Measurements from ENCODE around the gene TXK.
"Not testable (repeated sequence)": the region's sequence is repeated elsewhere in the genome, so short reads cannot be mapped to it uniquely, and the experiment has no call there.

TXK gene

DNA sequence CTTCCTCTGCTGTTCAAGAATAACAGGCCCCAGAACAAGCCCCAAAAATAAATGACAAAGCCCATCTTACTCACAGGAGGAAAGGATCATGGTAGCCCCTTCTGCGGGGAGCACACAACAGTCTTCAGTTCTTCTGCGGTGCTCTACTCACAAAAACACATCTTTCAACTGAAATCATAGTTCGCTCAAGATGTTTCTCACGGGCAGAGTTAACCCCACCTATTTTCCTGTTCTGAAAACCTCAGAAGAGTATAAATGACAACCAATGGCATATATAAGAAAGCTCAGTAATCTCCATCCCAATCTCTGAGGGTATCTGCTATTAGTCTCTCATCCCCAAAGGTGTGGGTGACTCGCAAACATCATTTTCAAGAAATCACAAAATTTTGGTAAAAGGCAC, at the start of gene TXK:
TXK (minus strand) TSS at position 170 of the 400 bp plus-strand sequence; CDS start at position 90, 80 bp downstream.
- no peak for DNase-seq

DNA sequence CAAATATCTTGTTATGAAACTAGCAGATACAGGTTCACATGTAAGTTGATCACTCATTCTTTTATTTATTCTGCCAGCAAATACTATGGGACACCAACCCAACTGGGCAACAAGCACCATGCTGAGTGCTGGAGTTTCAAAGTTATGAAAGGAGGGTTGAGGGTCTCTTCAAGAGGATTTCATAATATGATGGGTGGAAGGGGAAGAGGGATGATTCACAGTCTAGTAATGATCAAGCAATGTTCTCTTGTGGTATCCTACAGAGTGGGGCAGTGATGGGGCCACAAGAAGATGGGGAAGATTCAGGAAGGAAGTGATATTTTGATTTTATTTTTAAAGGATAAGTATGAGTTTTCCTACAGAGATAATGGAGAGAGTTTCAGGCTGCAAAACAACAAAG, 46.2 kb upstream of the TXK start:
- DNase-seq = no peak

DNA sequence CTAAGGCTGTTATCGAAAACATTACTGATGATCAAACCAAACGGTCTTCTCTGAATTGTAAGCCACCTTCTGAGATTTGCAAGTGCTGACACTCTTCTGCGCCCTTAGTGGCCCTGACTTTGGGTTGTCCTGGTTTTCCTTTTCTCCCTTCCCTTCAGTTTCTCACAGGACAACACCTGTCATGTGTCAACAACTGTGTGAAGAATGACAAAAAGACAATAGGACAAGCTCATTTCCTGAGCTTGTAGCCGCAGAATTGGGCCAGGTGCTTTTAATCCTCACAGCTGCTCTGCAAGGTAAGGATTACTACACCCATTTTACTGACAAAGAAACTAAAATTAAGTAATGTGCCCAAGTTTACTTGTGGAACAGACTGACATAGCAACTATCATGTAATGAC, 44.9 kb upstream of the TXK start:
- no peak for DNase-seq

DNA sequence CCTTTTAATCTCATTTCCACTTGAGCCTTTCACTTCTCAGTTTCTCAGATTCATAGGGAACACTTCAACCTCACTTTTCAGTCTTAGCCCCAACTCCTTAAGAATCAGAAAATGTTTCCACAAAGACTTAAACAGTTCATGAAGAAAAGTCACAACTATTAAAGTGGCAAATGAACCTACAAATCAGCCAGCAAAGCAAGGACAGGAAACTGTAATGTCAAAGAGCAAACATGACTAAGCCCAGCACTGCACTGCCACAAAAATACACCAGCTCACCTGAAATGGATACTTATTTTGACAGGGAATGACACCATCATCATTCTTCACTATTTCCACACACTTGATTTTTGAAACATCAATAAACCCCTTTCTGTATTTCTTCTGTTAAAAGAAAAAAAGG, 41.8 kb upstream of the TXK start:
- no peak for DNase-seq

DNA sequence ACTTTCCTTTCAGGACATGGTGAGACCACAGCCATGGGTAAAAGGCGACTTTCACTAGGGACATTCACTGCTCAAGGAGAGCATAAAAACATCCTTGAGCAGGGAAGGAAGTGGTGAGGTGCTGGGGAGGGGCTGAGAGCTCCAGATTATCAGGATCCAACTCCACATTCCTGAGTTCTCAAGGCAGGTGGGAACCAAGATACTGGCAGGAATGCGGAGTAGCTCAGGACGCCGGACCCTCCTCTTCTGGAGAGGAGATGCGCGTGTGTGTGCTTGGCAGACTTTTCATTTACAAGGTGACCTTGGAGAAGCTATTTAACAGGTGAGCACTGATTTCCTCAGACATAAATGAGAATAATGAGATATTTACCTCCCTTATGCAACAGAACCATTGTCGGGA, 41.3 kb upstream of the TXK start:
- no peak for DNase-seq

DNA sequence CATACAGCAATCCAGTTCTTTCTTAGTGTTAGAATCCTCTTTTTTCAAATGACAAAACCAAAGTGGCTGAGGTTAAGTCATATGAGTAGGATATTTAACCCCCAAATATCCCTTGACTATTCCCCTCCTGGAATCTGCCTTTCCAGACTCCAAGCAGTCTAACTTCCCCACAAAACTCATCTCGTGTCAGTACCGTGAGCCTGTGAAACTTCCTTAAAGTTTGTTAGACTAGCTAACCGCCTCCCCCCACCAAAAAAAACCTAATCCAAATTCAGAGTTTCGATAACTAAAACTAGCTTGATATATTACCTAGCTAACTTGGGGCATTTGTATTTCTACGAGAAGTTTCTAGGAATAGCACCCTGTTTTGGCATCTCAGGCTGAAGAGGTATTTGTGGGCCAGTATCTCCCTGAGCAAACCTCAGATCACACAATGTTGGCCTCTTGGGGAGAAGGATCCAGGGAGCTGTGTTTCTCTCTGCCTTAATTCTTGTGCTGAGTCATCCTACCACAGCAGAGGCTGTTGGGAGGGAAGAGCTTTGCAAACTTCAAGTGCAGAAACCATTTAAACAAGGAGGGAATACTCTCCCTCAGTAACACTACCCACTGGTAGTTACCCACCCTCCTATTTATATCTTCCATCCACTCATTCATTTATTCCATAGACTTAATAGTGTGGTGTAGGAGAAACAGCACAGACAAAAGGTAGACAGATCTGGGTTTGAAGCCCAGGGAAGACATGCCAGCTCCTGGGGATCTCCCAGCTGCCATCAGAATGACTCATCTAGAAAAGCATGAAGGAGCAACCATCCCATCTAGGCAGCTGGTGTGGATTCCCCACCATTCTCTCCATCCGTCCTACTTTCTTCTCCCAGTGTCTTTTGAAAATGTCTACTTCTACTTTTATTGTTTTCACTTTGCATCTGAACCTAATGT, 39.3 kb upstream of the TXK start:
- no peak for DNase-seq

DNA sequence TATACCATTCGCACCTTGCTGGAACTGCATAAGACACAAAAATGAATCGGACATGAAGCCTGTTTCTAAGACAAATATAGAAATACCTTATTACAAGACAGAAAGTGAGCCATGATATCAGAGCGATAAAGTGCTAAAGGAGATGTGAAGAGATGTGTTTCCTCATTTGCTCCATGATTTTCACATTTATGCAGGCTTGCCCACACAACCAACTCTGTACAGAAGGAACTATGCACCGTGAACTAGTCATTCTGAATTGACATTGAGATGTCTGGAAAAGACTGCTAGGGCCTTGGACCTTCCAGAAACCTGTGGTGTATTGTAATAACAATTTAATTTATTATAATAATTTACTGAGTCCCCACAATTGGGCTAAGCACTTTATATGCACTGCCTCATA, 38.6 kb upstream of the TXK start:
- no peak for DNase-seq

DNA sequence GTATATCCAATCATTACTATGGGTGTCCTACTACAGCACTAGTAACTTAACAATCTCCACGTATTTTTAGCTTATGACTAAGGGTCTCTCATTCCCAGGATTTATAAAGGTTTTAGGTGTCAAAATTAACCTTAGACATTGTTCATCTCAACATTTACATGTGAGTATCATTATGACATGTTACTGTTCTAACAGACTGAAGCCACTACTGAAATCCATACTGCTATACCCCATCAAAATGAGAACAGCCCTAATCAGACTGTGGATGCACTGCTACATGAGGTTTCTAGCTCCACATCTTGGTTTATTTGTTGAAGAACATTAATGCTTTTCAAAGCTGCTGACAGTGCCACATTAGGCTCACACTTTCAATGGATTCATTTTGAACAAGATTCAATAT, 35.6 kb upstream of the TXK start:
- DNase-seq = no peak

DNA sequence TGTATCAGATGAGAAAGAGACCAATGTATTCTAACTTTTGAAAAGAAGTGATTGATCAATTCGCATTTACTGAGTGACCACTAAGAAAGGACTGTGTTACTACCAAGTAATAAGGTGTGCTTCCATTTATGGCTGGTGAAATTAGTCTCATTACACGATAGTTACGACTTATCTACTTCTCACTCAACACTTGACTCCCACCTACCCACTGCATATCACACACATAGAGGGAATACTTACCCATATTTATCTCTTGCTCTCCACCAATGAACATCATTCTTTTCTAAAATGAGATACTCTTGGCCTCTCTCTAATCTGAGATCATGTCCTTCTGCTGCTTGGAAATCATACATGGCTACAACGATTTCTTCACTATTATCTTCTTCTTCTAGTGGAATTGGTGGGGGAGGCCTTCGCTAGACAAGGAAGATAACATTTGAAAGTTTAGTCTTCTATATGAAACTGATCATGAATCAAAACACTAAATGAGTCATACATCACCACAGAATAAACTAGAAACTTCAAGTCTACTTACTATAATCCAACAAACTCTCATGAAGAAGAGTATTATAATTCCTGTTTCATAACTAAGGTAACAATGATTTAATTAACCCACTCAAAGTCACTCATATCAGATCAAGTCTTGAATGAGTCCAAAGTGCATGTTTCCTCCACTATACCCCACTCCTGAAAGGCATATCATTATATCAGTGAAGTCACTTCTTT, 33.7 kb upstream of the TXK start:
- no peak for DNase-seq

DNA sequence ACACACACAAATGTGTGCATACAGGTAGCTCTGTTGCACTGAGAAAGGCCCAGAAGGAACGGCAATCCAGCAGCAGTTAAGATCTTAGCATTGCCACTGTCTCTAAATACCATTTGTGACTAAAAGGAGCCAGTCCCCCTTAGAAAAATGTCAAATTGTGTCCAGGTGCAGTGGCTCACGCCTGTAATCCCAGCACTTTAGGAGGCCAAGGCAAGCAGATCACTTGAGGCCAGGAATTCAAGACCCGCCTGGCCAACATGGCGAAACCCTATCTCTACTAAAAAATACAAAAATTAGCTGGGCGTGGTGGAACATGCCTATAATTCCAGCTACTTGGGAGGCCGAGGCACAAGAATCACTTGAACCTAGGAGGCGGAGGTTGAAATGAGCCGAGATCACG, 30.5 kb upstream of the TXK start:
- not testable (repeated sequence) for DNase-seq

DNA sequence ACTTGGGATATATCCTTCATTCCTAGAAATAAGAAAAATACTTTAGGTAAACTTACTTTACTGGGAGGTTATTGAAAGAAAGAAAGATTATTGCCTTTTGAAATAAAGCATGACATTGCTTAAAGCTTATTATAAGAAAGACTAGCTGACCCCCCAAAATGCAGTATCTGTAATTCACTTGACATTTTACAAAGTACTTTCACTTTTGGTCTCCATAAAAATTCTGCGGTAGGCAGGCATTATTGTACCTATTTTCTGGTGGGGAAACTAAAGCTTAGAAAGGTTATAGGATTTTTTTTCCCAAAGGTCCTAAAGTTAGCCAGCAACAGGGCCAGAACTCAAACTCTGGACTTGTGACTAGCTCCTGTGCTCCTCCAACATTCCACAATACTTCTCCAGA, 29.7 kb upstream of the TXK start:
- no peak for DNase-seq

DNA sequence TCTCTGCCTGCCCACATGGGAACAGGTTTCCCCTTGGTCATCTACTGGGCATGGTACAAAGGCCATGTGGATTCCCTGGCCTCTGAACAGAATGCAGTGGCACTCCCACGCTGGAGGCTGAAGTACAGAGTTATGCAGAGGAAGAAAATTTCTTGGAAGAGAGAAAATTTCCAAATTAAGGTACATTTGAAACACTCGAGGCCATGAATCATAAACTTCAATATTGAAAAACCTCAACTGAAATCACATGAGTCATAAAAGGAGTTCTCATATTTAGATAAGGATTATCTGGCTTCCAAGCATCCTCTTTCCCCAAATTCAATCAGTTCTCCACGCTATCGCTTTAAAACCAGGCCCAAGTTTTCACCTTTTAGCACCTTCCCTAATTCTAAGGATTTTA, 28.1 kb upstream of the TXK start:
- DNase-seq = no peak

DNA sequence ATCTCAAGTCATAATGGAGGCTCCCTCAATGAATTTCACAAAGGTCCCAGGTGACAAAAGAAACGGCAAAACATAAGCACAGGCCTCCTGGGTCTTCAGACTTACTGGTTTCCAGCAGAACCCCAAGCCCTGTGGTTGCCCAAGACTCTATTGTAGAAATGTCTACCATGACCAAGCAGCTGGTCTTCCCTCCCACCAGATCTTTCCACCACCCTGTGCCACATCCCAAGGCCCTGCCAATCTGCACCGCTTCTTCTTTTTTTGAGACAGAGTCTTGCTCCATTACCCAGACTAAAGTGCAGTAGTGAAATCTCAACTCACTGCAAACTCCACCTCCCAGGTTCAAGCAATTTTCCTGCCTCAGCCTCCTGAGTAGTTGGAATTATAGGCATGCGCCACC, 23.2 kb upstream of the TXK start:
- DNase-seq = no peak

DNA sequence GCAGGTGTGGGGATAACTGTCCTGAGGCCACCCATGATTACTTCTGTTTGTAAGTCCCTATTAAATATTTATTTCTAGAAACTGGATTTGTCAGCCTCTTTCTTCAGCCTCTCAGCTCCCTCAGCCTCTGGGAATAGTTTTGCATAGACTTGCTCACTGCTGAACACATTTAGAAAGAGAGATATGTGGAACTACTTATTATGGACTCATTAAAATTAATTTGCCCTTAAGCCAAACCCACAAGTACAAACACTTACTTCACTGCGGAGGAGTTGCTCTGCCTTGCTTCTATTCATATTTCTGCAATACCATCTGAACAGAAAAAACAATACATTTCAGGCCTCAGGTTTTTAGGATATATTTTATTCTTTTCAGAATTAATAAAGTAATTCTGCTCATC, 22.4 kb upstream of the TXK start:
- DNase-seq = no peak

DNA sequence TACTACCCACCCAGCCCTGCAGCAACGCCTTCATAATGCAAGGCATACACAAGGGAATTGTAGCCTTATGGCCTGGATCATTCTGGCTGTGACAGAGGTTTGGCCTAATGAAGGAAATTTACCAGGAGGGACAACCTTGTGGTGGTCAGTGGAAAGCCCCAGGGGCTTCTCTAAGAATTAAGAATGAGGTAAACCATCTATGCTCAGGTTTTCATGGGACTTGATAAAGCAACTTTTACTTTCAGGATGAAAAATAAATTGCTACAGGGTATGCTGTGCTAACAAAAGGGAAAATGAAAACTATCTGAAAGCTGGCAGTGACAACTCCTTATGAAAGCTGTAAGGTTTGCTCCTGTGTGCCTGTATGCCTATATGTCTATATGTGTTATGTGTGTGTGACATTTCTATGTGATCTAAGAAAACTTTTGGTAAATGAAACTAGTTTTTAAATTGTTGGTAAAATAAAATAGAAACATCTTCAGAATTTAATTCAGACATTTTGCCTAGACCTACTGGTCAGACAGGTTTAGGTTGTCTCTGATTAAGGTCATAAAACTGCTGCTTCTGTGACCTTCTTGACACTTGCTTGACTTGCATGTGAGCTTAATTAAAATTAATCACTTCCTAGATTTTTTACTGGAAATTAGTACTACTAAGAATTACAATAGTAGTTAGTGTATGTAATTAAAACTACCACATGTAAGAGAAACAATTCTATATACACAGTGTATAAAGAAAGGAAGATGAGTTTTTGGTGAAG, 19.9 kb upstream of the TXK start:
- DNase-seq = no peak

DNA sequence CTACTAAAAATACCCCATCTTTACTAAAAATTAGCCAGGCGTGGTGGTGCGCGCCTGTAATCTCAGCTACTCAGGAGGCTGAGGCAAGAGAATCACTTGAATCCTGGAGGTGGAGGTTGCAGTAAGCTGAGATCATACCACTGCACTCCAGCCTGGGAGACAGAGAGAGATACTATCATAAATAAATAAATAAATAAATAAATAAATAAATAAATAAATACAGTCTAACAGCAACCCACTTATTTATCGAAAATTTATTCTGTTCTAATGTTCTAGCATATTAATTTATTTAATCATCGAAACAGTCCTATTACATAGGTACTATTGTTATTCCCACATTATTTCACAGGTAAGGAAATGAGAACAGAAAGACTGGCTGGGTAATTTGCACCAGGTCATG, 18.2 kb upstream of the TXK start:
- DNase-seq = no peak

DNA sequence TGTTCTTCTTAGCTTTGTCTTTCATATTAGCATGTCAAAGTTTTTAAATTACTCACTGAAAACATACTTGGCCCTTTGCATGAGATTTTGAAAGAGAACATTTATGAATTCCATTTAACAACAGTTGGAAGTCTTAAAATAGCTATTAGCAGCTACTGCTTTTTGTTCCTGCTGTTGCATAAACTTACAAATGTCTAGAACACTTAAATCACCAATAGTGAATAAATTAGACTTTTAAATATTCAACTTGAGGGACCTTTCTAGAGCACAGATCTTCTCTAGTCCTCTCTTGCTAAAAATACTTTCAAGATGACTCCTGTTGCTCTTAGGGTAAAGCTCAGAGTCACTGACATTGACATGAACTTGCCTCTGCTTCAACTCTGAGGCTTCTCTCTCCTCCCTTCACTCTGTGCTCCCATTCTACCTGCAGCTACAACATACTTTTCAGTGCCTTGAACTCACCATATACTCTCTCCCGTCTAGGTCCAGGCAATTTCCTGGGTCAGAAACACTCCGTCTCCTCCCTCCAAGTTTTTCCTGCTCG, 15.8 kb upstream of the TXK start:
- no peak for DNase-seq

DNA sequence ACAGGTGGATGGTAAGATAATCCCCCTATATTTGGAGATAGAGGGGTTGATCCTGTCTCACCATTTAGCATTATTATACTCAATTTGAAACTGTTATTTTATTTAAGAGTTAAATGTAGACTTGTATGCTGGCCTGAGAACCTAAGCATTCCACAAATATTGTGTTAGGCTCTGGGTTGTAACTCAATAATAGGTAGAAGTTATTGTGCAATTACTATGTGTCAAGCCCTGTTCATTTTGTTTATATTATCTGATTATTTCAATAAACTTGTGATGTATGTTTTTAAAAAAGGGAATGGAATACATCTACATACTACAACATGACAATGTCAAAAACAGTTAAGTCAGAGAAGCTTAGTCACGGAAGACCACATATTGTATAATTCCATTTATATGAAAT, 13.6 kb upstream of the TXK start:
- no peak for DNase-seq

DNA sequence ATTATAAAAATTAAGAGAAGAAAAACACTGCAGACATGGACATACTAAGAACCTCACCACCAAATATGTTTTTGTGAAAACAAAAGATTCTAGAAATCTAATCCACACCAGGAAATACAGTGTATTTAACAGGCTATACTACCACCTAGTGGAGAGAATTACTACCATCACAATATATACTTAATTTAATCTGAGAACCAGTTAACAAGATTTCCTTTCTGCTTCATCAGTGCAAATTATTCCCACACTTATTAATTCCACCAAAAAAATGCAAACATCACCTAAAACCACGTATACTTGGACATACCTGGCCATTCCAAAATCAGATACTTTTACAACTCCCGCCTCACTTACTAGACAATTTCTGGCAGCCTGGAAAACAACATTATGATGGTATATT, 7.0 kb upstream of the TXK start:
- DNase-seq = peak; percentile 39

DNA sequence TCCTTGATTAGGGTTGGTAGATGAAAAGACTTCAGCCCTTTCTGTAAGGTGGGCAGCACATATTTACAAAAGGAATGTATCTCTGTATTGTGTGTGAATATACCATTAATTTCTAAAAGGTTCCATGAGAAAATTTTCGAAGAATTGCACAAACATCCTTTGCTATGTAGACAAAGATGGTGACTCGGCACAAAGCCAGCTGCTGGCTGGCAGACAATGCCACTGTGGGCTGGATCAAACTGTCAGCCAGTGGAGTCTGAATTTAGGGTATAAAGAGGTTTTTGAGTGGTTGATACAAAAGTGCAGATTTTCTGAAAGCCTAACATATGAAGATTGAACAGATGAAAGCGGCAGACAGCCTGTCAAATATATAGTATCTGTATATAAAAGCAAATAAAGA, 5.6 kb upstream of the TXK start:
- no peak for DNase-seq

DNA sequence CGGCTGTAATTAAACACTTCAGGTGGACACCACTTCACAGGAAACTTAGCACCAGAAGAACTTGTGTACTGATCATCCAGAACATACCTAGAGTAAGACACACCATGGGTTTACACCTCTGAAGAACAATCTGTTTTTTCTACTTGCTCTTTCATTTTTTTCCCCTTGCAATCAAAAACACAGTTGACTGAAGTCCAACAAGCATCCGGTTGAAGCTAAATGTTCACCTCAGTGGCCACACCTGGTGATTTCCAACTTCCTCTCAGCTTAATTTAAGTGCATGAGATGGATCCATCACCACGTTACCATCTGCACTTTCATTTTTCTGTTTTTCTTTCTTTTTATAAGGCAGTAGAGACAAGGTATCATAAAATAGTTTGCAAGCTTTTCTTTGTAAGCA, 4.9 kb upstream of the TXK start:
- no peak for DNase-seq

DNA sequence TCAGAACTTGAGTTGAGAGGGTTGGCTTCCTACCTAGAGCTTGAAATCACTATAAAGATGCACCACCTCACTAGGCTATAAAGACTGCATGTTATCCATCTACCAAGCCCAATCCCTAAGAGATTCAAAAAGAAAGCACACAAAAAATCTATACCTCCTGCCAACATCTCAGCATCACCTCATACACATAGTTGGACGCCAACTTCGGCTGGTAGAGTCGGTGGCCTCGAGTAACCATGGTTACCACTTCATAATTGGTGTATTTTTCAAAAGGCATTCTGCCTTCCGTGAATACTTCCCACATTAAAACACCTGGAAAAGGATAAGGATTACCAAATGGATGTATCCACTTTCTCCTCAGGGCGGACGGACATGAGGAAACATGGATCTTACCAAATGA, 4.5 kb upstream of the TXK start:
- DNase-seq = no peak

DNA sequence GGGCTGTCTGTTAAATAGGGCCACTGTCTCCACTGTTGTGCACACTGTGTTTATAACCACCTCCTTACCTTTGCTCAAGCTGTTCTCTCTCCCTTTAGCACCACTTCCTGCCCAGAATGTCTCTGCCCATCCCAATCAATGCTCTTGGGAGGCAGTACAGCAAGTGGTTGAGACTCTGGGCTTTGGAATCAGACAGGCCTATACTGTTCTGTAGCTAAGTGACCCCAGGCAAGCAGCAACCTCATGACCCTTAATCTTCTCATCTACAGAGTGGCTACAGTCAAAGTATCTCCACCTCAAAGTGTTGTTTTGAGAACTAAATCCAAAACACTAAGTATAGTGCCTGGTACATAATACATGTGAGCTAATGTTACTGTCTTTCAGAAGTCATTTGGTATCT, 3.8 kb upstream of the TXK start:
- no peak for DNase-seq
